Measurements from ENCODE around the gene FAM83F.

The FAM83F gene

GRCh38 chr22:40041366-40042137 is 46.8 kb downstream of the FAM83F start:
- DNase-seq: no peak
- Histone ChIP-seq H3K27ac (no peak overlapping the region), H3K9me3 (ENCODE audit: severe bottlenecking) (no peaks in the 10 kb centered on the region), H3K27me3 (ENCODE audit: insufficient read depth, low read depth, severe bottlenecking) (no peaks in the 10 kb centered on the region), H3K4me3 (ENCODE audit: low read depth, low read length) (no peak overlapping the region), H3K36me3 (no peaks in the 10 kb centered on the region)
- TF ChIP-seq CTCF (IDR thresholded peaks at IDR 0.05; ENCODE audit: low read depth, low read length): no peak

GRCh38 chr22:40042312-40042711 is 47.6 kb downstream of the FAM83F start:
- Histone ChIP-seq H3K27ac (no peak overlapping the region), H3K36me3 (no peaks in the 10 kb centered on the region), H3K4me3 (ENCODE audit: low read depth, low read length) (no peak overlapping the region), H3K27me3 (ENCODE audit: insufficient read depth, low read depth, severe bottlenecking) (no peaks in the 10 kb centered on the region), H3K9me3 (ENCODE audit: severe bottlenecking) (no peaks in the 10 kb centered on the region)
- DNase-seq: no peak
- TF ChIP-seq CTCF (IDR thresholded peaks at IDR 0.05; ENCODE audit: low read depth, low read length): no peak

GRCh38 chr22:40043081-40043480 is 48.3 kb downstream of the FAM83F start:
- H3K27ac ChIP-seq: no peak overlapping the region
- H3K36me3 ChIP-seq: no peaks in the 10 kb centered on the region
- no peaks in the 10 kb centered on the region for H3K9me3 ChIP-seq (ENCODE audit: severe bottlenecking)
- no peak overlapping the region for H3K4me3 ChIP-seq (ENCODE audit: low read depth, low read length)
- no peak for TF ChIP-seq CTCF (IDR thresholded peaks at IDR 0.05; ENCODE audit: low read depth, low read length)
- no peak for DNase-seq
- H3K27me3 ChIP-seq (ENCODE audit: insufficient read depth, low read depth, severe bottlenecking): no peaks in the 10 kb centered on the region

GRCh38 chr22:40043793-40044101 is 49.0 kb downstream of the FAM83F start:
- peak overlapping the region; percentile 78 for H3K4me3 ChIP-seq (ENCODE audit: low read depth, low read length)
- peak overlapping the region; percentile 93 for H3K27ac ChIP-seq
- no peak for TF ChIP-seq CTCF (IDR thresholded peaks at IDR 0.05; ENCODE audit: low read depth, low read length)

GRCh38 chr22:40044102-40044869 is 49.5 kb downstream of the FAM83F start:
- Histone ChIP-seq H3K27ac (peak overlapping the region; percentile 93), H3K36me3 (no peaks in the 10 kb centered on the region), H3K9me3 (ENCODE audit: severe bottlenecking) (no peaks in the 10 kb centered on the region), H3K27me3 (ENCODE audit: insufficient read depth, low read depth, severe bottlenecking) (no peaks in the 10 kb centered on the region), H3K4me3 (ENCODE audit: low read depth, low read length) (peak overlapping the region; percentile 78)
- no peak for TF ChIP-seq CTCF (IDR thresholded peaks at IDR 0.05; ENCODE audit: low read depth, low read length)
- peak; percentile 98 for DNase-seq

More at GRCh38 chr22:40043793-40044101, 49.0 kb downstream of the FAM83F start:
- Histone ChIP-seq H3K27me3 (ENCODE audit: insufficient read depth, low read depth, severe bottlenecking) (no peaks in the 10 kb centered on the region), H3K9me3 (ENCODE audit: severe bottlenecking) (no peaks in the 10 kb centered on the region), H3K36me3 (no peaks in the 10 kb centered on the region)
- DNase-seq: no peak
